ENCODE data around the gene AIPL1. TPM values are rescaled to one million over a fixed set of nuclear protein-coding genes. Genes with fewer than 3 reads are reported as not detected.
A peak's percentile ranks its signal among the peaks of the same experiment; 100 is the strongest.

AIPL1 gene
- total and polyA plus RNA-seq, 8 donors, result 0.04 TPM; not detected in 7

GRCh38 chr17:6453279-6454024 lies 18.5 kb upstream of the AIPL1 start:
- 75 to 79% methylated on average over 14 of the region's 14 CpGs for WGBS, 2 donors
- DNase-seq (peak in 1 of 6 donors; percentile 50), FAIRE-seq (no peak), ATAC-seq (no peak)
- Histone ChIP-seq H3K27me3 (no peaks in the 10 kb centered on the region), H3K4me1 (no peaks in the 10 kb centered on the region), H3K27ac (no peak overlapping the region), H3K4me3 (no peak overlapping the region), H3K36me3 (no peaks in the 10 kb centered on the region), H3K9me3 (no peaks in the 10 kb centered on the region)
- TF ChIP-seq CTCF (IDR thresholded peaks at IDR 0.05), result no peak
- intact Hi-C loops (cut with DNase I), result no loop called here

- no peak for TF ChIP-seq CTCF (IDR thresholded peaks at IDR 0.05)
- intact Hi-C loops (cut with DNase I), result no loop called here
- no peak for ATAC-seq
- Histone ChIP-seq H3K27me3 (no peaks in the 10 kb centered on the region), H3K4me3 (no peak overlapping the region), H3K36me3 (no peaks in the 10 kb centered on the region), H3K27ac (no peak overlapping the region), H3K9me3 (no peaks in the 10 kb centered on the region), H3K4me1 (no peaks in the 10 kb centered on the region)
- no peak for DNase-seq
- FAIRE-seq, result no peak
- WGBS, 2 donors, result 83 to 91% methylated on average over 10 of the region's 10 CpGs
Observed at GRCh38 chr17:6452471-6453266, 17.7 kb upstream of the AIPL1 start.

- no peak for FAIRE-seq
- peak in 1 of 6 donors; percentile 16 for DNase-seq
- no peak for ATAC-seq
Observed at GRCh38 chr17:6450926-6451832, 16.3 kb upstream of the AIPL1 start.

GRCh38 chr17:6449307-6449706 lies 14.4 kb upstream of the AIPL1 start:
- TF ChIP-seq CTCF (IDR thresholded peaks at IDR 0.05), result no peak
- DNase-seq (peak in 1 of 6 donors; percentile 23), ATAC-seq (no peak), FAIRE-seq (no peak)
- H3K27me3 ChIP-seq, result no peaks in the 10 kb centered on the region
- 90 to 94% methylated on average over 6 of the region's 6 CpGs for WGBS, 2 donors
- H3K36me3 ChIP-seq, result no peaks in the 10 kb centered on the region
- H3K4me1 ChIP-seq, result no peaks in the 10 kb centered on the region
- no peak overlapping the region for H3K4me3 ChIP-seq
- intact Hi-C loops (cut with DNase I), result no loop called here
- H3K9me3 ChIP-seq, result no peaks in the 10 kb centered on the region
- H3K27ac ChIP-seq, result no peak overlapping the region

More at GRCh38 chr17:6450926-6451832, 16.3 kb upstream of the AIPL1 start:
- Histone ChIP-seq H3K4me1 (no peaks in the 10 kb centered on the region), H3K36me3 (no peaks in the 10 kb centered on the region), H3K27ac (no peak overlapping the region), H3K9me3 (no peaks in the 10 kb centered on the region), H3K4me3 (no peak overlapping the region), H3K27me3 (no peaks in the 10 kb centered on the region)
- intact Hi-C loops (cut with DNase I), result no loop called here
- 35 to 39% methylated on average over 12 of the region's 12 CpGs for WGBS, 2 donors
- no peak for TF ChIP-seq CTCF (IDR thresholded peaks at IDR 0.05)

Data from pancreas (tissue), 10 donors.